Glutamatergic neuron (in vitro differentiated cells): ENCODE data around the gene ZNF511. TPM values are rescaled to one million over a fixed set of nuclear protein-coding genes. Genes with fewer than 3 reads are reported as not detected.

Experiments used
- DNase-seq: peaks from one replicate; pipeline ENCODE4 v3.0.0; 2022
- H3K27ac Mint-ChIP-seq: one replicate; pipeline ENCODE4 v1.8.0; 2020; ENCODE audit warnings: mild to moderate bottlenecking, mixed read lengths, inconsistent platforms; ENCODE audit not compliant: unreplicated experiment
- H3K27me3 Mint-ChIP-seq: one replicate; pipeline ENCODE4 v1.8.0; 2020; ENCODE audit warnings: mild to moderate bottlenecking, moderate library complexity, mixed read lengths, inconsistent platforms; ENCODE audit not compliant: unreplicated experiment
- H3K36me3 Mint-ChIP-seq: one replicate; pipeline ENCODE4 v1.8.0; 2020; ENCODE audit warnings: mild to moderate bottlenecking, mixed read lengths, inconsistent platforms; ENCODE audit not compliant: unreplicated experiment
- H3K4me1 Mint-ChIP-seq: one replicate; pipeline ENCODE4 v1.8.0; 2020; ENCODE audit warnings: mild to moderate bottlenecking, low read depth, mixed read lengths, inconsistent platforms; ENCODE audit not compliant: unreplicated experiment
- H3K4me3 Mint-ChIP-seq: one replicate; pipeline ENCODE4 v1.8.0; 2020; ENCODE audit warnings: mild to moderate bottlenecking, mixed read lengths, inconsistent platforms; ENCODE audit not compliant: unreplicated experiment
- H3K9me3 Mint-ChIP-seq: one replicate; pipeline ENCODE4 v1.8.0; 2020; ENCODE audit warnings: mild to moderate bottlenecking, moderate library complexity, mixed read lengths, inconsistent platforms; ENCODE audit not compliant: unreplicated experiment
- total RNA-seq: library from RNA; stranded (reverse); fragmentation: NEBNext Ultra II Directional; extraction: Animal tissue kit (Norgen Biotek cat#: 25700); gene quantifications from one replicate; pipeline ENCODE4 v1.2.1, GENCODE V29; 2021; ENCODE audit not compliant: unreplicated experiment
- TF ChIP-seq, protein P1 (sequence below): fragments of 200-600 bp; sonication (generic); IDR thresholded peaks from one replicate; pipeline ENCODE4 v1.5.0; 2021; ENCODE audit not compliant: partially characterized antibody, unreplicated experiment

The ZNF511 gene
- total RNA-seq, 1 donor from 2014 or later = 24.6 TPM

GRCh38 chr10:133276435-133277201 lies 32.1 kb upstream of the ZNF511 start, which contains the start of gene ADAM8:
TSS of gene ADAM8 (minus strand) at chr10:133276868. CDS start at chr10:133276817, 51 bp downstream.
- Mint-ChIP-seq H3K4me1 (peaks cover 6% of the 10 kb centered on the region), H3K27ac (no peak within 1 kb of the TSS), H3K36me3 (no peaks in the 10 kb centered on the region), H3K4me3 (no peak within 1 kb of the TSS), H3K9me3 (no peaks in the 10 kb centered on the region), H3K27me3 (peaks cover 2% of the 10 kb centered on the region)
- TF ChIP-seq, protein P1, sequence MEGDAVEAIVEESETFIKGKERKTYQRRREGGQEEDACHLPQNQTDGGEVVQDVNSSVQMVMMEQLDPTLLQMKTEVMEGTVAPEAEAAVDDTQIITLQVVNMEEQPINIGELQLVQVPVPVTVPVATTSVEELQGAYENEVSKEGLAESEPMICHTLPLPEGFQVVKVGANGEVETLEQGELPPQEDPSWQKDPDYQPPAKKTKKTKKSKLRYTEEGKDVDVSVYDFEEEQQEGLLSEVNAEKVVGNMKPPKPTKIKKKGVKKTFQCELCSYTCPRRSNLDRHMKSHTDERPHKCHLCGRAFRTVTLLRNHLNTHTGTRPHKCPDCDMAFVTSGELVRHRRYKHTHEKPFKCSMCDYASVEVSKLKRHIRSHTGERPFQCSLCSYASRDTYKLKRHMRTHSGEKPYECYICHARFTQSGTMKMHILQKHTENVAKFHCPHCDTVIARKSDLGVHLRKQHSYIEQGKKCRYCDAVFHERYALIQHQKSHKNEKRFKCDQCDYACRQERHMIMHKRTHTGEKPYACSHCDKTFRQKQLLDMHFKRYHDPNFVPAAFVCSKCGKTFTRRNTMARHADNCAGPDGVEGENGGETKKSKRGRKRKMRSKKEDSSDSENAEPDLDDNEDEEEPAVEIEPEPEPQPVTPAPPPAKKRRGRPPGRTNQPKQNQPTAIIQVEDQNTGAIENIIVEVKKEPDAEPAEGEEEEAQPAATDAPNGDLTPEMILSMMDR = no peak
- peak; percentile 63 for DNase-seq

- no peaks in the 10 kb centered on the region for H3K9me3 Mint-ChIP-seq
- TF ChIP-seq, protein P1 = no peak
- peaks cover 6% of the 10 kb centered on the region for H3K4me1 Mint-ChIP-seq
- DNase-seq = no peak
- H3K36me3 Mint-ChIP-seq = no peaks in the 10 kb centered on the region
- H3K4me3 Mint-ChIP-seq = no peak overlapping the region
- peaks cover 2% of the 10 kb centered on the region for H3K27me3 Mint-ChIP-seq
- H3K27ac Mint-ChIP-seq = no peak overlapping the region
Measured at GRCh38 chr10:133277277-133277992, 31.3 kb upstream of the ZNF511 start.

DNA sequence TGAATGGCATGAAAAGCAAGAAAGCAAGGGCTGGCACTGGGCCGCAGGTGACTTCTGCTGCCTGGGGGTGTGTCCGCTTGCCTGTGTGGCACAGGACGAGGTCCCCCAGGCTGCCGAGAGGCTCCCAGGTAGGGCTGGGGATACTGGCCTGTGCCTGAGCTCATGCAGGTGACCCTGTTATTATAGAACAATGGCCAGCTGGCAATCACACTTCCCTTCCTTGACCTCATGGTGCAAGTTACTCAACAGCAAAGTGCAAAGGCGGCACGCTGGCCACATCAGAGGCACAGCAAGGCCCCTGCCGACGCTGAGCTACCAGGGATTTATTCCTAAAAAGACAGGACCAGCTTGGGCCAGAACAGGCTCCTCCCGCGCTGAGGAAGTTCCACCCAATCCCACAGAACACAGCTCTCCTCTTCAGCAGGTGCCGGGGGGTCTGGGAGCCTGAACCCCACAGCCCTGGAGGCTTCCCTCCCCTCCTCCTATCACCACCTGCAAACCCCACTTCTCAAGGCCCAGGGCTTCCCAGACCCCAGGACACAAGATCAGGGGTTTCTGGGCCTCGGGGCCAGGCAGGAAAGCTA lies 30.6 kb upstream of the ZNF511 start:
- Mint-ChIP-seq H3K27me3 (peaks cover 2% of the 10 kb centered on the region), H3K36me3 (no peaks in the 10 kb centered on the region), H3K9me3 (no peaks in the 10 kb centered on the region), H3K4me1 (peaks cover 6% of the 10 kb centered on the region), H3K4me3 (no peak overlapping the region), H3K27ac (peak overlapping the region; percentile 64)
- TF ChIP-seq, protein P1 = no peak
- no peak for DNase-seq

- H3K4me3 Mint-ChIP-seq = no peak overlapping the region
Measured at GRCh38 chr10:133278577-133279265, 30.0 kb upstream of the ZNF511 start.

More at GRCh38 chr10:133278577-133279265, 30.0 kb upstream of the ZNF511 start:
- Mint-ChIP-seq H3K9me3 (no peaks in the 10 kb centered on the region), H3K27ac (peak overlapping the region; percentile 64), H3K27me3 (peaks cover 2% of the 10 kb centered on the region), H3K36me3 (no peaks in the 10 kb centered on the region), H3K4me1 (peaks cover 6% of the 10 kb centered on the region)
- TF ChIP-seq, protein P1 = no peak
- DNase-seq = no peak
